Stimulated activated CD4-positive, alpha-beta T cell treated with anti-CD3 and anti-CD28 coated beads, TNF-alpha, amount 100 ng/mL, for 48 hours (primary cell): ENCODE measurements around the gene CD300LG.
A peak's percentile ranks its signal among the peaks of the same experiment; 100 is the strongest.
"Not testable (repeated sequence)": the region's sequence is repeated elsewhere in the genome, so short reads cannot be mapped to it uniquely, and the experiment has no call there.

Experiments used
- DNase-seq, 3 donors: peaks; one replicate each; pipeline ENCODE4 v3.0.0-alpha.2; 2020; ENCODE audit warnings: low read depth in 3 of 3

CD300LG gene

GRCh38 chr17:43878260-43879175 is 31.5 kb downstream of the CD300LG start:
- peak; percentile 26 to 47 (median 43) for DNase-seq

- no peak for DNase-seq
These were observed 32.9 kb downstream of the CD300LG start for GRCh38 chr17:43879723-43880419.

GRCh38 chr17:43880420-43880991 is 33.5 kb downstream of the CD300LG start:
- peak in 1 of 3 donors; percentile 38 for DNase-seq

- no peak for DNase-seq
These were observed 34.2 kb downstream of the CD300LG start for GRCh38 chr17:43881181-43881580.

- no peak for DNase-seq
These were observed 35.0 kb downstream of the CD300LG start for GRCh38 chr17:43881758-43882505.

GRCh38 chr17:43882761-43883415 is 35.9 kb downstream of the CD300LG start:
- DNase-seq: no peak

GRCh38 chr17:43888548-43888947 is 41.6 kb downstream of the CD300LG start:
- DNase-seq: no peak

GRCh38 chr17:43890240-43890639 is 43.3 kb downstream of the CD300LG start:
- DNase-seq: no peak

GRCh38 chr17:43891851-43892646 is 45.1 kb downstream of the CD300LG start:
- no peak for DNase-seq

GRCh38 chr17:43892647-43892952 is 45.6 kb downstream of the CD300LG start:
- no peak for DNase-seq

- not testable (repeated sequence) for DNase-seq
These were observed 47.5 kb downstream of the CD300LG start for GRCh38 chr17:43894494-43894893.

- no peak for DNase-seq
These were observed 50.9 kb downstream of the CD300LG start for GRCh38 chr17:43897831-43898230.

GRCh38 chr17:43898446-43898845 is 51.5 kb downstream of the CD300LG start:
- no peak for DNase-seq

- peak; percentile 71 to 80 (median 77) for DNase-seq
These were observed 53.3 kb downstream of the CD300LG start for GRCh38 chr17:43900183-43900857.

- no peak for DNase-seq
These were observed 54.1 kb downstream of the CD300LG start for GRCh38 chr17:43900858-43901754.

GRCh38 chr17:43901861-43902589 is 55.0 kb downstream of the CD300LG start:
- no peak for DNase-seq

- DNase-seq: no peak
These were observed 58.5 kb downstream of the CD300LG start for GRCh38 chr17:43905400-43905984.
